ENCODE measurements around the gene ZWILCH. TPM values are rescaled to one million over a fixed set of nuclear protein-coding genes. Genes with fewer than 3 reads are reported as not detected.
A peak's percentile ranks its signal among the peaks of the same experiment; 100 is the strongest.

ZWILCH gene
- total RNA-seq, 1 donor from 2014 or later = 2.3 TPM

DNA sequence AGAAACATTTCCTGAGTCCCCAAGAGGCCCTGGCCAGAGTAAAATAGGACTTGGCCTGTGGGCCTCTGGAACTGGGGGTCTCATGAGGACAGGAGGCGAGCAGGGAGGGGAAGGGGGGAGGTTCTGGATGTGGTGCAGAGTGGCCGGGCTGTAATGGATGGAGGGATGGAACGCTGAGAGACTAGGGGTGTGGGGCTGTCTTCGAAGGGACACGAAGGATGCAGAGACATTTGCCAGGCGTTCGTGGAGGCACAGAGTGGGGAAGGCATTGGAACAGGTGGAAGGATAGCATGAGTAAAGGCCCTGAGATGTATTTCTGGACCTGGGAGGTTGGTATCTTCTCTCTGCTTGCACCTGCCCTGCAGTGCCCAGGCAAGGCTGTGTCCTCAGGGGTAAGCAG is 62.8 kb downstream of the ZWILCH start:
- no peaks in the 10 kb centered on the region for H3K9me3 ChIP-seq
- intact Hi-C loops (cut with DNase I) = no loop called here
- no peaks in the 10 kb centered on the region for H3K36me3 ChIP-seq
- H3K27me3 ChIP-seq = no peaks in the 10 kb centered on the region
- peak in 1 of 2 donors; percentile 28 for DNase-seq (ENCODE audit: low spot score in 2 of 2)
- TF ChIP-seq, protein P1, sequence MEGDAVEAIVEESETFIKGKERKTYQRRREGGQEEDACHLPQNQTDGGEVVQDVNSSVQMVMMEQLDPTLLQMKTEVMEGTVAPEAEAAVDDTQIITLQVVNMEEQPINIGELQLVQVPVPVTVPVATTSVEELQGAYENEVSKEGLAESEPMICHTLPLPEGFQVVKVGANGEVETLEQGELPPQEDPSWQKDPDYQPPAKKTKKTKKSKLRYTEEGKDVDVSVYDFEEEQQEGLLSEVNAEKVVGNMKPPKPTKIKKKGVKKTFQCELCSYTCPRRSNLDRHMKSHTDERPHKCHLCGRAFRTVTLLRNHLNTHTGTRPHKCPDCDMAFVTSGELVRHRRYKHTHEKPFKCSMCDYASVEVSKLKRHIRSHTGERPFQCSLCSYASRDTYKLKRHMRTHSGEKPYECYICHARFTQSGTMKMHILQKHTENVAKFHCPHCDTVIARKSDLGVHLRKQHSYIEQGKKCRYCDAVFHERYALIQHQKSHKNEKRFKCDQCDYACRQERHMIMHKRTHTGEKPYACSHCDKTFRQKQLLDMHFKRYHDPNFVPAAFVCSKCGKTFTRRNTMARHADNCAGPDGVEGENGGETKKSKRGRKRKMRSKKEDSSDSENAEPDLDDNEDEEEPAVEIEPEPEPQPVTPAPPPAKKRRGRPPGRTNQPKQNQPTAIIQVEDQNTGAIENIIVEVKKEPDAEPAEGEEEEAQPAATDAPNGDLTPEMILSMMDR (IDR thresholded peaks at IDR 0.05) = no peak
- H3K27ac ChIP-seq = no peak overlapping the region
- no peak overlapping the region for H3K4me3 ChIP-seq
- no peaks in the 10 kb centered on the region for H3K4me1 ChIP-seq

DNA sequence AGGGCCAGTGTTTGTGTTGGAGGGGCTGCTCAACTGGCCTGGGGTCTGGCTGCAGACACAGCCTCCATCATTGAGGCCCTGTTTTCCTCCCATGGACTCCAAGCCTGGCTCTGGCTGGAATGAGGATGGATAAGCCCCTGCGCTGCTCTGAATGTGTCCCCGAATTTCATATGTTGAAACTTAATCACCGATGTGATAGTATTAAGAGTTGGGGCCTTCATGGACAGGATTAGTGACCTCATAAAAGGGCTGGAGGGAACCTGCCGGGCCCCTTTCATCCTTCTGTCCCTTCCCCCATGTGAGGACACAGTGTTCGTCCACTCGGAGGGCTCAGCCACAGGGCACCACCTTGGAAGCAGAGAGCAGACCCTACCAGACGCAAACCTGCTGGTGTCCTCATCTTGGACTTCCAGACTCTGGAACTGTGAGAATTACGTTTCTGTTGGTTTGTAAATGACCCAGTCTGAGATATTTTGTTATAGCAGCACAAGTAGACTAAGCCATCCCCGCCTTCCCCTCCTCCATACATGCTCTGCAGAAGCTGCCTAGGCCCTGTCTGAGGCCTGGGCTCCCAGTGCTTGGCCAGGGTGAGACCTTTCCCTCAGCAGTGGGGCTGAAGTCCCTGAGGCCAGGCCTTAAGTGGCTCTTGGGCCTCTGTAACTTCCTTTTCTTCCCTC is 64.5 kb downstream of the ZWILCH start:
- no peaks in the 10 kb centered on the region for H3K9me3 ChIP-seq
- no peaks in the 10 kb centered on the region for H3K27me3 ChIP-seq
- H3K27ac ChIP-seq = no peak overlapping the region
- H3K4me1 ChIP-seq = no peaks in the 10 kb centered on the region
- intact Hi-C loops (cut with DNase I) = no loop called here
- H3K36me3 ChIP-seq = no peaks in the 10 kb centered on the region
- DNase-seq (ENCODE audit: low spot score in 2 of 2) = peak in 1 of 2 donors; percentile 28
- TF ChIP-seq, protein P1 (IDR thresholded peaks at IDR 0.05) = no peak
- no peak overlapping the region for H3K4me3 ChIP-seq

DNA sequence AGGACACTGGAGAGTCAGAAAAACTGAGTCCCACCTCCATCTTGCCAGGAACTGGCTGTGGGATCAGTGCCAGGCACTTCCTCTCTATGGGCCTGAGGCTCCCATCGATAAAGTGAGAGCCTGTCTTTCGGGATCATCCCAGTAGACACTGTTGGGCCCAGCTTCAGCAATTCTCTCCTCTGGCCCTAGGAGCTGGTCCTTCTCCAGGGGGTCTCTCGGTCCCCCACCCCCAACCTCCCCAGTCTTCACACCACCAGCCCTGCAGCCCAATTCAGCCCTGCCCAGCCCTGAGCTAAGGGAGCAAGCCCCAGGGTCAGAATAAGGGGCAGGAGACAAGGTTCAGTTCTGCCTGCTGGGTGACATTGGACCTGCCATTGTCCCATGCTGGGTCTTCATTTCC is 65.2 kb downstream of the ZWILCH start:
- peak in 1 of 2 donors; percentile 50 for DNase-seq (ENCODE audit: low spot score in 2 of 2)

DNA sequence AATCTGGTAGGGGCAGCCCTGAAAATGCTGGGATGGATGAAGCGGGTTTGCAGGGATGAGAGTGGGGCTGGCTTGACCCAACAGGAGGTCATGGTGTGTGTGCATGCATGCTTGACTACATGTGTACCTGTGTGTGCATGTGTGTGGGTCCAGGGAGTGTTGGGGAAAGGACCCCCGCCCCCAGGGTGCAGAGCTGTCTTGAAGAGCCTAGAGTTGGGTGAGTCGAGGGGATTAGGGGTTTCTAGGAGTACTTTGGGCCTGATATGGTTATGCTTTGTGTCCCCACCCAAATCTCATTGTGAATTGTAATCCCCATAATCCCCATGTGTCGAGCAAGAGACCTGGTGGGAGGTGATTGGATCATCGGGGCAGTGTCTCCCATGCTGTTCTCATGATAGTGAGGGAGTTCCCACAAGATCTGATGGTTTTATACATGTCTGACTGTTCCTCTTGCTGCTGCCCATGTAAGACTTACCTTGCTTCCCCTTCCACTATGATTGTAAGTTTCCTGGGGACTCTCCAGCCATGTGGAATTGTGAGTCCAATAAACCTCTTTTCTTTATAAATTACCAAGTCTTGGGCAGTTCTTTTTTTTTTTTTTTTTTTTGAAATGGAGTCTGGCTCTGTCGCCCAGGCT is 65.8 kb downstream of the ZWILCH start:
- TF ChIP-seq, protein P1 (IDR thresholded peaks at IDR 0.05) = no peak
- no peaks in the 10 kb centered on the region for H3K9me3 ChIP-seq
- peak in 1 of 2 donors; percentile 13 for DNase-seq (ENCODE audit: low spot score in 2 of 2)

More for the DNA sequence above, 65.2 kb downstream of the ZWILCH start:
- H3K27me3 ChIP-seq = no peaks in the 10 kb centered on the region
- H3K4me1 ChIP-seq = no peaks in the 10 kb centered on the region
- H3K27ac ChIP-seq = no peak overlapping the region
- no peak overlapping the region for H3K4me3 ChIP-seq
- no peaks in the 10 kb centered on the region for H3K9me3 ChIP-seq
- TF ChIP-seq, protein P1 (IDR thresholded peaks at IDR 0.05) = no peak
- intact Hi-C loops (cut with DNase I) = no loop called here
- no peaks in the 10 kb centered on the region for H3K36me3 ChIP-seq

DNA sequence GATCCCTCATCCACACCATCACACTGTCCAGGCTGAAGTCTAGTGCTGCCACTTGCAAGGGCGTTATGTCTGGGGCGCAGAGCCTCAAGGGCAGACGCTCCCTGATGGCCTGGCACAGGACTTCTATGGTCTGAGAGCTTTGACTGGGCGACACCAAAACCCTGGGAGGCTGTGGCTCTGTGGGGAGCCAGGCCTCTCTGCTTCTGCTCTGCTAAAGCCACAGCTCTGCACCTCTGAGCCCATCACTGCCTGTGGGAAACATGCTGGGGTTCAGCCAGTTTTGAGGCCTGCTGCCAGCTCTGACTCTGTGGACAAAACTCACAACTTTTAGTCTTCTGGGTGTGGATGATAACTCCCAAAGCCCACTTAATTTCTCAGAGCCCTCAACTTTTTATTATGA is 67.0 kb downstream of the ZWILCH start:
- Histone ChIP-seq H3K36me3 (no peaks in the 10 kb centered on the region), H3K27ac (no peak overlapping the region), H3K27me3 (no peaks in the 10 kb centered on the region), H3K9me3 (no peaks in the 10 kb centered on the region), H3K4me3 (no peak overlapping the region), H3K4me1 (no peaks in the 10 kb centered on the region)
- TF ChIP-seq, protein P1 (IDR thresholded peaks at IDR 0.05) = no peak
- DNase-seq (ENCODE audit: low spot score in 2 of 2) = no peak
- intact Hi-C loops (cut with DNase I) = no loop called here

More for the DNA sequence above, 65.8 kb downstream of the ZWILCH start:
- H3K4me3 ChIP-seq = no peak overlapping the region
- H3K4me1 ChIP-seq = no peaks in the 10 kb centered on the region
- intact Hi-C loops (cut with DNase I) = no loop called here
- no peak overlapping the region for H3K27ac ChIP-seq
- H3K36me3 ChIP-seq = no peaks in the 10 kb centered on the region
- no peaks in the 10 kb centered on the region for H3K27me3 ChIP-seq
